ENCODE results near the gene MTHFD1L.

Gene MTHFD1L

DNA sequence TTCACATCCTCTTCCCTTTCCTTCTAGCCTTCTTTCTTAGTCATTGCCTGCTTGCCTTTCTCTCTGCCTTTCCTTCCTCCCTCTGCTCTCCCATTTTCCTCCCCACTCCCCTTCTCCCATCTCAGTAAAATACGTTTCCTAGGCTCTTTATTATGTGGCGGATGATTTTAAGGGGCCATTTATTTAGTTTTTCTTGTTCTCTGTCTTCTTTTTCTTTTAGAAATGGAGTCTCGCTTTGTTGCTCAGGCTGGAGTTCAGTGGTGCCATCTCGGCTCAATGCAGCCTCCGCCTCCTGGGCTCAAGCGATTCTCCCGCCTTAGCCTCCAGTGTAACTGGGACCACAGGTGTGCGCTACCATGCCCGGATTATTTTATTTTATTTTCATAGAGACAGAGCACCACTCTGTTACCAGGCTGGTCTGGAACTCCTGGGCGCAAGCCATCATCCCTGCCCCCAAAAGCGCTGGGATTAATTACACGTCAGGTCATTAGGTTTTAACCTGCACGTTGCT is 1.5 kb downstream of the MTHFD1L start:
- Histone ChIP-seq H3K36me3 (ENCODE audit: insufficient read depth, insufficient read length, low read length) (peaks cover 3% of the 10 kb centered on the region), H3K27me3 (ENCODE audit: insufficient read depth, insufficient read length) (no peaks in the 10 kb centered on the region), H3K9me3 (ENCODE audit: insufficient read depth, low read length) (no peaks in the 10 kb centered on the region), H3K4me3 (ENCODE audit: insufficient read length, low read depth) (peak overlapping the region; percentile 66), H3K4me1 (ENCODE audit: insufficient read depth, insufficient read length) (no peaks in the 10 kb centered on the region), H3K9ac (ENCODE audit: insufficient read length, low read depth) (peak overlapping the region; percentile 70)
- no peak for DNase-seq (ENCODE audit: low read depth, low spot score)
- TF ChIP-seq YY1 (IDR thresholded peaks at IDR 0.05; ENCODE audit: insufficient read depth, insufficient read length) (no peak), ZNF274 (IDR thresholded peaks at IDR 0.05; ENCODE audit: low read depth, low read length) (no peak), SUZ12 (IDR thresholded peaks at IDR 0.05; ENCODE audit: extremely low read depth, insufficient read depth, insufficient read length) (no peak)

DNA sequence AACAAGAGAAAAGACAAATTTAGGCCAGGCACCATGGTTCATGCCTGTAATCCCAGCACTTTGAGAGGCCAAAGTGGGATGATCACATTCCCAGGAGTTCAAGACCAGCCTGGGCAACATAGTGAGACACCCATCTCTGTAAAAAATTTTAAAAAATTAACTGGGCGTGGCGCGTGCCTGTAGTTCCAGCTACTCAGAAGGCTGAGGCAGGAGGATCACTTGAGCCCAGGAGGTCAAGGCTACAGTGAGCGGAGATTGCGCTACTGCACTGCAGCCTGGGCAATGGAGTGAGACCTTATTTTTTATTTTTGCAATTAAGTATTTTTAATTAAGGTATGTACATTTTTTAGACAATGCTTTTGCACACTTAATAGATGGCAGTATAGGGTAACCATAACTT is 3.3 kb downstream of the MTHFD1L start:
- H3K27me3 ChIP-seq (ENCODE audit: insufficient read depth, insufficient read length) = no peaks in the 10 kb centered on the region
- no peak overlapping the region for H3K9ac ChIP-seq (ENCODE audit: insufficient read length, low read depth)
- peaks cover 3% of the 10 kb centered on the region for H3K36me3 ChIP-seq (ENCODE audit: insufficient read depth, insufficient read length, low read length)
- H3K9me3 ChIP-seq (ENCODE audit: insufficient read depth, low read length) = no peaks in the 10 kb centered on the region
- H3K4me1 ChIP-seq (ENCODE audit: insufficient read depth, insufficient read length) = no peaks in the 10 kb centered on the region
- no peak for DNase-seq (ENCODE audit: low read depth, low spot score)
- no peak for TF ChIP-seq YY1 (IDR thresholded peaks at IDR 0.05; ENCODE audit: insufficient read depth, insufficient read length)
- TF ChIP-seq ZNF274 (IDR thresholded peaks at IDR 0.05; ENCODE audit: low read depth, low read length) = no peak
- no peak for TF ChIP-seq SUZ12 (IDR thresholded peaks at IDR 0.05; ENCODE audit: extremely low read depth, insufficient read depth, insufficient read length)
- no peak overlapping the region for H3K4me3 ChIP-seq (ENCODE audit: insufficient read length, low read depth)

DNA sequence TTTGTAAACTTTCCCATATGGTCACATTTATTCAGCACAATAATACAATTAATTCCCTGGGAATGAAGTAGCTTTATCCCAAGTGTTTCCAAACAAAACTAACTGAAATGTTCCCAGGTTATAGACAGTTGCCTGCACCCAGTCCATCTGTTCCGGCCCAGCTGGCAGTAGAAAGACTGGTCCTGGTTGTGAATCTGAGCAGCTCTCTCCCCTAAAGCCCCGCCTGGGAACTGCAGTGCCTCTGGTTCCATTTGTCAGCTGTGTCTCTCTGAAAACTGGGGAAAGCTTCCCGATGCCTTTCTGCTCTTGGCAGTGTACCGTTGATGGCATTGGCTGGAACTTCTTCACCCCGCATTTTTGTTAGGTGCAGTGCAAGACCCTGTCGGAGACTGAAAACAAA is 8.7 kb downstream of the MTHFD1L start:
- Histone ChIP-seq H3K27me3 (ENCODE audit: insufficient read depth, insufficient read length) (no peaks in the 10 kb centered on the region), H3K4me3 (ENCODE audit: insufficient read length, low read depth) (no peak overlapping the region), H3K4me1 (ENCODE audit: insufficient read depth, insufficient read length) (no peaks in the 10 kb centered on the region), H3K9ac (ENCODE audit: insufficient read length, low read depth) (no peak overlapping the region), H3K36me3 (ENCODE audit: insufficient read depth, insufficient read length, low read length) (peaks cover 16% of the 10 kb centered on the region), H3K9me3 (ENCODE audit: insufficient read depth, low read length) (no peaks in the 10 kb centered on the region)
- TF ChIP-seq ZNF274 (IDR thresholded peaks at IDR 0.05; ENCODE audit: low read depth, low read length) = no peak
- no peak for TF ChIP-seq SUZ12 (IDR thresholded peaks at IDR 0.05; ENCODE audit: extremely low read depth, insufficient read depth, insufficient read length)
- TF ChIP-seq YY1 (IDR thresholded peaks at IDR 0.05; ENCODE audit: insufficient read depth, insufficient read length) = no peak
- no peak for DNase-seq (ENCODE audit: low read depth, low spot score)

DNA sequence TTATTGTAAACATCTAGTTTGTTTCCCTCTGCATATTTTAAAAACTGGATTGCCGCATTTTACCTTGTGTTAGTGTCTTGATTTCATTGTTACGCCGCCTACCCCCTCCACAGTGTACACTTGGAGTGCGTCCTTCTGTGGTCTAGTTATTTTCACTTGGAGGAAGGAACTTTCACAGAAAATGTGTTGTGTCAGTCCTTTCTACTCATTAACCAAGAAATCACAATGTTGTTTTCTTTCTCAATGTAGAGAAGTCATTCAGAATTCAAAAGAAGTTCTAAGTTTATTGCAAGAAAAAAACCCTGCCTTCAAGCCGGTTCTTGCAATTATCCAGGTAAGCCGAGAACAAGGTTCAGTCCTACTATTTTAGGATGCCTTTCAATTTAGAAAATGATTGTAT is 10.3 kb downstream of the MTHFD1L start:
- H3K9ac ChIP-seq (ENCODE audit: insufficient read length, low read depth) = no peak overlapping the region
- H3K36me3 ChIP-seq (ENCODE audit: insufficient read depth, insufficient read length, low read length) = peaks cover 20% of the 10 kb centered on the region
- DNase-seq (ENCODE audit: low read depth, low spot score) = no peak
- H3K27me3 ChIP-seq (ENCODE audit: insufficient read depth, insufficient read length) = no peaks in the 10 kb centered on the region
- H3K4me3 ChIP-seq (ENCODE audit: insufficient read length, low read depth) = no peak overlapping the region
- H3K9me3 ChIP-seq (ENCODE audit: insufficient read depth, low read length) = no peaks in the 10 kb centered on the region
- TF ChIP-seq SUZ12 (IDR thresholded peaks at IDR 0.05; ENCODE audit: extremely low read depth, insufficient read depth, insufficient read length) (no peak), ZNF274 (IDR thresholded peaks at IDR 0.05; ENCODE audit: low read depth, low read length) (no peak), YY1 (IDR thresholded peaks at IDR 0.05; ENCODE audit: insufficient read depth, insufficient read length) (no peak)
- H3K4me1 ChIP-seq (ENCODE audit: insufficient read depth, insufficient read length) = peaks cover 3% of the 10 kb centered on the region

DNA sequence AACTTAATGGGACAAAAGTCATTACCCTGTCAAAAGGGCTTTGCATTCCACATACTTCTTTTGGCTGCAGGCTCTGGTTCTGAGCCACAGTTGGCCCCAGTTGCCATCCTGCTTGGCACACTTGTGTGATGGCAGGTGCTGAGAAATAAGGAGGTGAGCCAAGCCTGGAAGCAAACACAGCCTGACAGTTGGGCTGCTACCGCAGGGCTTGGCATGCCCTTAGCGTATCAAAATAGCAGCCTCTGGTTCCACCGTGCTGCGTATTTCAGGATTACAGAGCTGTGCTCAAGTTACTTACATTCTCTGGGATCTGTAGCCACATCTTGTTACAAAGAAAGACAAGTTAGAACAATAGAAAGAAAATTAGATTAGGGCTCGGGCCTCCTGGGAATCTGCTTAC is 11.1 kb downstream of the MTHFD1L start:
- peaks cover 3% of the 10 kb centered on the region for H3K4me1 ChIP-seq (ENCODE audit: insufficient read depth, insufficient read length)
- no peaks in the 10 kb centered on the region for H3K27me3 ChIP-seq (ENCODE audit: insufficient read depth, insufficient read length)
- no peak overlapping the region for H3K9ac ChIP-seq (ENCODE audit: insufficient read length, low read depth)
- no peak overlapping the region for H3K4me3 ChIP-seq (ENCODE audit: insufficient read length, low read depth)
- no peak for TF ChIP-seq YY1 (IDR thresholded peaks at IDR 0.05; ENCODE audit: insufficient read depth, insufficient read length)
- no peak for TF ChIP-seq SUZ12 (IDR thresholded peaks at IDR 0.05; ENCODE audit: extremely low read depth, insufficient read depth, insufficient read length)
- TF ChIP-seq ZNF274 (IDR thresholded peaks at IDR 0.05; ENCODE audit: low read depth, low read length) = no peak
- H3K9me3 ChIP-seq (ENCODE audit: insufficient read depth, low read length) = no peaks in the 10 kb centered on the region
- no peak for DNase-seq (ENCODE audit: low read depth, low spot score)
- H3K36me3 ChIP-seq (ENCODE audit: insufficient read depth, insufficient read length, low read length) = peaks cover 20% of the 10 kb centered on the region

DNA sequence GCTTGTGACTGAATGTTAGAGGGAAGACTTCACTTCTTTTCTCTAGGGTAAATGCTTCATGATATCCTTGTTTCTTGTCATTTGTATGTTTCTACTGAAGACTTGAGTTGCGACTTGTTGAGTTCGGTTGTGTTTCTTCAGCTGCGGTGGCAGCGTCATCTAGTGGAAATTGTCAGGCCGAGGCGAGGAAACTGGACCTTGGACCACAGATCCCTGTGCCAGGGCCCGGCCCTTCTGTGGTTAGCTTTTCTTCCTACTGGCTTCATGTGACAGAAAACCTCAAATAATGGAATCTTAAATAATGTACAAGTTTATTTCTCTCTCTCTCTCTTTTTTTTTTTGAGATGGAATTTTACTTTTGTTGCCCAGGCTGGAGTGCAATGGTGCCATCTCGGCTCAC is 12.4 kb downstream of the MTHFD1L start:
- Histone ChIP-seq H3K36me3 (ENCODE audit: insufficient read depth, insufficient read length, low read length) (peaks cover 23% of the 10 kb centered on the region), H3K27me3 (ENCODE audit: insufficient read depth, insufficient read length) (no peaks in the 10 kb centered on the region), H3K9me3 (ENCODE audit: insufficient read depth, low read length) (no peaks in the 10 kb centered on the region), H3K4me1 (ENCODE audit: insufficient read depth, insufficient read length) (peaks cover 3% of the 10 kb centered on the region), H3K9ac (ENCODE audit: insufficient read length, low read depth) (no peak overlapping the region), H3K4me3 (ENCODE audit: insufficient read length, low read depth) (no peak overlapping the region)
- DNase-seq (ENCODE audit: low read depth, low spot score) = no peak
- no peak for TF ChIP-seq ZNF274 (IDR thresholded peaks at IDR 0.05; ENCODE audit: low read depth, low read length)
- no peak for TF ChIP-seq SUZ12 (IDR thresholded peaks at IDR 0.05; ENCODE audit: extremely low read depth, insufficient read depth, insufficient read length)
- no peak for TF ChIP-seq YY1 (IDR thresholded peaks at IDR 0.05; ENCODE audit: insufficient read depth, insufficient read length)

DNA sequence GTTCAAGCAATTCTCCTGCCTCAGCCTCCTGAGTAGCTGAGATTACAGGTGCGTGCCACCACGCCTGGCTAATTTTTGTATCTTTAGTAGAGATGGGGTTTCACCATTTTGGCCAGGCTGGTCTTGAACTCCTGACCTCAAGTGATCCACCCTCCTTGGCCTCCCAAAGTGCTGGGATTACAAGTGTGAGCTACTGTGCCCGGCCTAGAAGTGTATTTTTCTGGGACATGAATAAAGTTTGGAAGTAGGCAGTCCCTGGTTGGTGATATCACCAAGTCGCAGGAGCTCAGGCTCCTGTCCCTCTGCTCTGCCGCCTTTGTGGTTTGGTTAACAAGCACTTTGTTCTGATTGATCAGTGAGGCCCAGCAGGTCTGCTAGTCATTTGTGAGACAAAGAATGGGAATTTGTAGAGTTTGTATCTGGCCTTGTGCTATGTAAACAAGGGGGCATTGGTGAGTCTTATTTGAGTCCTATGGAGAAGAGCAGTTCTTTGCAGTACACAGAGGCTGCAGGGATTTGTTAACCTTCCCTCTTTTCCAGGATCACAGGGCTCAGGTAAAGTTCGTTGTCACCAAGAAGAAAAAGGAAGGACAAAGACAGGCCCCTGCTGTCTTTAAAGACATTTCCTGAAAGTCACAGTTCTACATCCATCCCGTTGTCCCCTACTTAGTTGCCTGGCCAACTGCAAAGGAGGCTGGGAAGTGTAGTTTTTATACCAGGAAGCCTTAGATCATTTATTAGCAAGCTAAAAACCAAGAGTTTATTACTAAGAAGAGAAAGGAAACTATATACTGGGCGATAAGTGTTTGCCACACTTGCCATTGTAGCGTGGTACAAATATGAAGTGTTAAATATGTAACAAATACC is 13.1 kb downstream of the MTHFD1L start:
- Histone ChIP-seq H3K4me3 (ENCODE audit: insufficient read length, low read depth) (no peak overlapping the region), H3K36me3 (ENCODE audit: insufficient read depth, insufficient read length, low read length) (peaks cover 27% of the 10 kb centered on the region), H3K9me3 (ENCODE audit: insufficient read depth, low read length) (no peaks in the 10 kb centered on the region), H3K4me1 (ENCODE audit: insufficient read depth, insufficient read length) (peaks cover 3% of the 10 kb centered on the region), H3K27me3 (ENCODE audit: insufficient read depth, insufficient read length) (no peaks in the 10 kb centered on the region), H3K9ac (ENCODE audit: insufficient read length, low read depth) (no peak overlapping the region)
- peak; percentile 72 for DNase-seq (ENCODE audit: low read depth, low spot score)
- TF ChIP-seq SUZ12 (IDR thresholded peaks at IDR 0.05; ENCODE audit: extremely low read depth, insufficient read depth, insufficient read length) (no peak), ZNF274 (IDR thresholded peaks at IDR 0.05; ENCODE audit: low read depth, low read length) (no peak), YY1 (IDR thresholded peaks at IDR 0.05; ENCODE audit: insufficient read depth, insufficient read length) (no peak)

Measured in NT2/D1 (cell line).